Medulla oblongata (tissue), 1 donor: ENCODE results near the gene SAMD7.

ENCODE experiments used
- DNase-seq: peaks from one replicate; pipeline ENCODE4 v3.0.0-alpha.2; 2015; ENCODE audit errors: extremely low spot score

SAMD7 gene

GRCh38 chr3:169911272-169911671 is at the start of gene SAMD7:
SAMD7 (plus strand) TSS chr3:169911572; CDS start chr3:169919499, 7,927 bp downstream.
- DNase-seq, result no peak

GRCh38 chr3:169861871-169862270 is 49.5 kb upstream of the SAMD7 start:
- no peak for DNase-seq

- DNase-seq, result peak; percentile 92
Measured at GRCh38 chr3:169863458-169863899, 47.9 kb upstream of the SAMD7 start.

- no peak for DNase-seq
Measured at GRCh38 chr3:169864270-169864669, 47.1 kb upstream of the SAMD7 start.

GRCh38 chr3:169865176-169865767 is 46.1 kb upstream of the SAMD7 start:
- DNase-seq, result no peak

- DNase-seq, result no peak
Measured at GRCh38 chr3:169867584-169868210, 43.7 kb upstream of the SAMD7 start.

GRCh38 chr3:169868369-169868768 is 43.0 kb upstream of the SAMD7 start:
- DNase-seq, result no peak

- DNase-seq, result no peak
Measured at GRCh38 chr3:169869484-169870220, 41.7 kb upstream of the SAMD7 start, which contains the start of gene LRRC31. LRRC31 (minus strand) TSS chr3:169869935; CDS start chr3:169869807, 128 bp downstream.

- DNase-seq, result no peak
Measured at GRCh38 chr3:169871129-169871886, 40.1 kb upstream of the SAMD7 start.

GRCh38 chr3:169879013-169879557 is 32.3 kb upstream of the SAMD7 start:
- DNase-seq, result no peak

- no peak for DNase-seq
Measured at GRCh38 chr3:169879845-169880575, 31.4 kb upstream of the SAMD7 start.

- no peak for DNase-seq
Measured at GRCh38 chr3:169880576-169881250, 30.7 kb upstream of the SAMD7 start.

GRCh38 chr3:169886671-169887070 is 24.7 kb upstream of the SAMD7 start:
- peak; percentile 74 for DNase-seq

- no peak for DNase-seq
Measured at GRCh38 chr3:169891886-169892285, 19.5 kb upstream of the SAMD7 start.

GRCh38 chr3:169894110-169894509 is 17.3 kb upstream of the SAMD7 start:
- no peak for DNase-seq

- no peak for DNase-seq
Measured at GRCh38 chr3:169895072-169895471, 16.3 kb upstream of the SAMD7 start.

- DNase-seq, result no peak
Measured at GRCh38 chr3:169897284-169897683, 14.1 kb upstream of the SAMD7 start.

GRCh38 chr3:169901453-169901852 is 9.9 kb upstream of the SAMD7 start:
- no peak for DNase-seq

GRCh38 chr3:169905404-169905803 is 6.0 kb upstream of the SAMD7 start:
- no peak for DNase-seq

GRCh38 chr3:169907476-169907875 is 3.9 kb upstream of the SAMD7 start:
- no peak for DNase-seq

GRCh38 chr3:169907944-169908343 is 3.4 kb upstream of the SAMD7 start:
- no peak for DNase-seq
